Measurements from ENCODE around the gene HPCA.

The HPCA gene

GRCh38 chr1:32918179-32918578 lies 31.9 kb downstream of the HPCA start:
- H4K8ac ChIP-seq (ENCODE audit: low read depth, low read length): no peak overlapping the region
- no peak overlapping the region for H3K9ac ChIP-seq (ENCODE audit: low read length)
- H3K27me3 ChIP-seq (ENCODE audit: insufficient read depth, low read length, poor library complexity): no peaks in the 10 kb centered on the region
- H2BK5ac ChIP-seq (ENCODE audit: low read length): no peak overlapping the region
- H3K4me2 ChIP-seq (ENCODE audit: low read length): no peak overlapping the region
- no peaks in the 10 kb centered on the region for H3K79me1 ChIP-seq (ENCODE audit: low read length)
- H2BK120ac ChIP-seq (ENCODE audit: low read depth, low read length): no peak overlapping the region
- H3K4me3 ChIP-seq (ENCODE audit: low read length): no peak overlapping the region
- H3K56ac ChIP-seq (ENCODE audit: low read length): no peak overlapping the region
- H3K79me2 ChIP-seq (ENCODE audit: control insufficient read depth, insufficient read depth, low read length): no peaks in the 10 kb centered on the region
- no peak overlapping the region for H4K5ac ChIP-seq (ENCODE audit: low read length)
- no peak overlapping the region for H3K27ac ChIP-seq (ENCODE audit: low read depth, low read length)
- H2BK15ac ChIP-seq (replicated peaks; ENCODE audit: low read depth): no peak overlapping the region
- H3K36me3 ChIP-seq (ENCODE audit: control insufficient read depth, insufficient read depth, low read length): no peaks in the 10 kb centered on the region
- no CpG with 5 or more reads among the region's 1 CpG for WGBS (ENCODE audit: extremely low coverage, insufficient coverage, low lambda C conversion rate)
- no peak overlapping the region for H3K4ac ChIP-seq (ENCODE audit: low read depth, low read length)
- no peak overlapping the region for H3K18ac ChIP-seq (ENCODE audit: low read length)
- H3K4me1 ChIP-seq (ENCODE audit: control insufficient read depth, low read depth, low read length): no peaks in the 10 kb centered on the region
- DNase-seq: no peak
- no peak overlapping the region for H3K23ac ChIP-seq (ENCODE audit: low read length)
- no peak overlapping the region for H2AK5ac ChIP-seq (ENCODE audit: low read length)

- H2BK15ac ChIP-seq (replicated peaks; ENCODE audit: low read depth): no peak overlapping the region
- no peak overlapping the region for H3K18ac ChIP-seq (ENCODE audit: low read length)
- DNase-seq: no peak
- no peak overlapping the region for H3K27ac ChIP-seq (ENCODE audit: low read depth, low read length)
- peaks cover 8% of the 10 kb centered on the region for H3K27me3 ChIP-seq (ENCODE audit: insufficient read depth, low read length, poor library complexity)
- H3K4ac ChIP-seq (ENCODE audit: low read depth, low read length): no peak overlapping the region
- H3K79me1 ChIP-seq (ENCODE audit: low read length): no peaks in the 10 kb centered on the region
- no peak overlapping the region for H4K5ac ChIP-seq (ENCODE audit: low read length)
- no peak overlapping the region for H2AK5ac ChIP-seq (ENCODE audit: low read length)
- H3K79me2 ChIP-seq (ENCODE audit: control insufficient read depth, insufficient read depth, low read length): no peaks in the 10 kb centered on the region
- H3K4me3 ChIP-seq (ENCODE audit: low read length): no peak overlapping the region
- no peak overlapping the region for H3K23ac ChIP-seq (ENCODE audit: low read length)
- H2BK5ac ChIP-seq (ENCODE audit: low read length): no peak overlapping the region
- no peak overlapping the region for H2BK120ac ChIP-seq (ENCODE audit: low read depth, low read length)
- no peak overlapping the region for H4K8ac ChIP-seq (ENCODE audit: low read depth, low read length)
- no peaks in the 10 kb centered on the region for H3K36me3 ChIP-seq (ENCODE audit: control insufficient read depth, insufficient read depth, low read length)
- no peak overlapping the region for H3K9ac ChIP-seq (ENCODE audit: low read length)
- H3K56ac ChIP-seq (ENCODE audit: low read length): no peak overlapping the region
- no peak overlapping the region for H3K4me2 ChIP-seq (ENCODE audit: low read length)
- no peaks in the 10 kb centered on the region for H3K4me1 ChIP-seq (ENCODE audit: control insufficient read depth, low read depth, low read length)
- no CpG with 5 or more reads among the region's 11 CpGs for WGBS (ENCODE audit: extremely low coverage, insufficient coverage, low lambda C conversion rate)
Measured at GRCh38 chr1:32919811-32920733, 33.8 kb downstream of the HPCA start.

- H3K4me1 ChIP-seq (ENCODE audit: control insufficient read depth, low read depth, low read length): no peaks in the 10 kb centered on the region
- no peak overlapping the region for H2BK120ac ChIP-seq (ENCODE audit: low read depth, low read length)
- H3K23ac ChIP-seq (ENCODE audit: low read length): no peak overlapping the region
- H4K8ac ChIP-seq (ENCODE audit: low read depth, low read length): no peak overlapping the region
- no peak overlapping the region for H2AK5ac ChIP-seq (ENCODE audit: low read length)
- H2BK15ac ChIP-seq (replicated peaks; ENCODE audit: low read depth): no peak overlapping the region
- no peak overlapping the region for H3K4ac ChIP-seq (ENCODE audit: low read depth, low read length)
- peaks cover 8% of the 10 kb centered on the region for H3K27me3 ChIP-seq (ENCODE audit: insufficient read depth, low read length, poor library complexity)
- H4K5ac ChIP-seq (ENCODE audit: low read length): no peak overlapping the region
- no peak overlapping the region for H3K56ac ChIP-seq (ENCODE audit: low read length)
- no peak overlapping the region for H3K18ac ChIP-seq (ENCODE audit: low read length)
- H3K36me3 ChIP-seq (ENCODE audit: control insufficient read depth, insufficient read depth, low read length): no peaks in the 10 kb centered on the region
- no peaks in the 10 kb centered on the region for H3K79me1 ChIP-seq (ENCODE audit: low read length)
- no CpG with 5 or more reads among the region's 7 CpGs for WGBS (ENCODE audit: extremely low coverage, insufficient coverage, low lambda C conversion rate)
- DNase-seq: no peak
- no peak overlapping the region for H3K27ac ChIP-seq (ENCODE audit: low read depth, low read length)
- no peaks in the 10 kb centered on the region for H3K79me2 ChIP-seq (ENCODE audit: control insufficient read depth, insufficient read depth, low read length)
- no peak overlapping the region for H2BK5ac ChIP-seq (ENCODE audit: low read length)
- H3K4me3 ChIP-seq (ENCODE audit: low read length): no peak overlapping the region
- H3K9ac ChIP-seq (ENCODE audit: low read length): no peak overlapping the region
- H3K4me2 ChIP-seq (ENCODE audit: low read length): no peak overlapping the region
Measured at GRCh38 chr1:32920833-32921232, 34.5 kb downstream of the HPCA start.

- no peaks in the 10 kb centered on the region for H3K79me2 ChIP-seq (ENCODE audit: control insufficient read depth, insufficient read depth, low read length)
- no peak overlapping the region for H2BK5ac ChIP-seq (ENCODE audit: low read length)
- H3K27me3 ChIP-seq (ENCODE audit: insufficient read depth, low read length, poor library complexity): peaks cover 10% of the 10 kb centered on the region
- DNase-seq: peak; percentile 68
- no peaks in the 10 kb centered on the region for H3K79me1 ChIP-seq (ENCODE audit: low read length)
- no peak overlapping the region for H3K27ac ChIP-seq (ENCODE audit: low read depth, low read length)
- H3K36me3 ChIP-seq (ENCODE audit: control insufficient read depth, insufficient read depth, low read length): no peaks in the 10 kb centered on the region
- H2BK15ac ChIP-seq (replicated peaks; ENCODE audit: low read depth): no peak overlapping the region
- H2BK120ac ChIP-seq (ENCODE audit: low read depth, low read length): no peak overlapping the region
- H4K8ac ChIP-seq (ENCODE audit: low read depth, low read length): no peak overlapping the region
- no peak overlapping the region for H3K23ac ChIP-seq (ENCODE audit: low read length)
- peak overlapping the region; percentile 75 for H3K56ac ChIP-seq (ENCODE audit: low read length)
- H3K4me2 ChIP-seq (ENCODE audit: low read length): peak overlapping the region; percentile 71
- H2AK5ac ChIP-seq (ENCODE audit: low read length): no peak overlapping the region
- WGBS (ENCODE audit: extremely low coverage, insufficient coverage, low lambda C conversion rate): no CpG with 5 or more reads among the region's 31 CpGs
- H3K4me3 ChIP-seq (ENCODE audit: low read length): no peak overlapping the region
- H3K4me1 ChIP-seq (ENCODE audit: control insufficient read depth, low read depth, low read length): no peaks in the 10 kb centered on the region
- H3K18ac ChIP-seq (ENCODE audit: low read length): no peak overlapping the region
- peak overlapping the region; percentile 59 for H3K9ac ChIP-seq (ENCODE audit: low read length)
- no peak overlapping the region for H3K4ac ChIP-seq (ENCODE audit: low read depth, low read length)
- H4K5ac ChIP-seq (ENCODE audit: low read length): no peak overlapping the region
Measured at GRCh38 chr1:32924881-32925344, 38.6 kb downstream of the HPCA start.

- no peak overlapping the region for H3K27ac ChIP-seq (ENCODE audit: low read depth, low read length)
- no peak overlapping the region for H3K23ac ChIP-seq (ENCODE audit: low read length)
- H2AK5ac ChIP-seq (ENCODE audit: low read length): no peak overlapping the region
- H2BK5ac ChIP-seq (ENCODE audit: low read length): no peak overlapping the region
- H3K9ac ChIP-seq (ENCODE audit: low read length): peak overlapping the region; percentile 62
- peak overlapping the region; percentile 78 for H3K56ac ChIP-seq (ENCODE audit: low read length)
- no CpG with 5 or more reads among the region's 24 CpGs for WGBS (ENCODE audit: extremely low coverage, insufficient coverage, low lambda C conversion rate)
- H3K4me3 ChIP-seq (ENCODE audit: low read length): peak overlapping the region; percentile 14
- peak; percentile 87 for DNase-seq
- no peaks in the 10 kb centered on the region for H3K79me1 ChIP-seq (ENCODE audit: low read length)
- no peak overlapping the region for H4K5ac ChIP-seq (ENCODE audit: low read length)
- H3K18ac ChIP-seq (ENCODE audit: low read length): no peak overlapping the region
- no peak overlapping the region for H4K8ac ChIP-seq (ENCODE audit: low read depth, low read length)
- no peak overlapping the region for H3K4ac ChIP-seq (ENCODE audit: low read depth, low read length)
- peaks cover 10% of the 10 kb centered on the region for H3K27me3 ChIP-seq (ENCODE audit: insufficient read depth, low read length, poor library complexity)
- no peaks in the 10 kb centered on the region for H3K4me1 ChIP-seq (ENCODE audit: control insufficient read depth, low read depth, low read length)
- H2BK120ac ChIP-seq (ENCODE audit: low read depth, low read length): no peak overlapping the region
- H2BK15ac ChIP-seq (replicated peaks; ENCODE audit: low read depth): no peak overlapping the region
- H3K79me2 ChIP-seq (ENCODE audit: control insufficient read depth, insufficient read depth, low read length): no peaks in the 10 kb centered on the region
- H3K36me3 ChIP-seq (ENCODE audit: control insufficient read depth, insufficient read depth, low read length): no peaks in the 10 kb centered on the region
- peak overlapping the region; percentile 71 for H3K4me2 ChIP-seq (ENCODE audit: low read length)
Measured at GRCh38 chr1:32925403-32926162, 39.3 kb downstream of the HPCA start.

Measured in mesendoderm (in vitro differentiated cells).